ENCODE results near the gene GALR2. TPM values are rescaled to one million over a fixed set of nuclear protein-coding genes. Genes with fewer than 3 reads are reported as not detected.
A peak's percentile ranks its signal among the peaks of the same experiment; 100 is the strongest.

The GALR2 gene
- total RNA-seq, 2 experiments from 2014 or later: 0.63 TPM; not detected in 1

GRCh38 chr17:76106703-76107102 is 32.1 kb downstream of the GALR2 start:
- POLR2A ChIA-PET: interaction anchor here (0.6 to 1.4 kb wide), 4 partner anchors 36 to 317 kb away, joined by 3 to 5 read pairs (median 3); no protein-coding TSS in a partner anchor
- TF ChIP-seq EZH2phosphoT487 (IDR thresholded peaks at IDR 0.05; ENCODE audit: borderline replicate concordance, low read depth, low read length) (no peak), CTCF (conservative IDR thresholded peaks at IDR 0.05; ENCODE audit: low read length) (no peak)

DNA sequence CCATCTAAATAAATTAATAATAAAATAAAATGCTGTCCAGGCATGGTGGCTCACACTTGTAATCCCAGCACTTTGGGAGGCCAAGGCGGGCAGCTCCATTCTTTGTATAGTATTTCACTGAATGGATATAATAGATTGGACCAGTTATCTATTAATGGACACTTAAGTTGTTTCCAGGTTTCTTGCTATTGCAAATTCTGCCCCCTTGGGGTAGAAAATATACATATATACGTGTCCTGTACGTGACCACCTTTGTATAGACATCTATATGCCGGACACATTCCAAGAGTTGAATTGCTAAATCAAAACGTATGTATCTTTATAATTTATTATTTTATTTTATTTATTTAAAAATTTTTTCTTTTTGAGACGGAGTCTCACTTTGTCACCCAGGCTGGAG is 32.9 kb downstream of the GALR2 start:
- ChIA-PET CTCF (ENCODE audit: unreplicated experiment) (no interaction called here), POLR2A (interaction anchor here (0.6 to 0.7 kb wide), 2 partner anchors 49 to 316 kb away, joined by 3 to 5 read pairs; no protein-coding TSS in a partner anchor)
- no peaks in the 10 kb centered on the region for H3K9me3 ChIP-seq (ENCODE audit: low read length)
- H2AFZ ChIP-seq (ENCODE audit: low read length): no peak overlapping the region
- peaks cover 4% of the 10 kb centered on the region; the same call in 1 of the 2 replicates for H3K79me2 ChIP-seq (ENCODE audit: insufficient read depth, low read depth, low read length)
- no peaks in the 10 kb centered on the region for H3K36me3 ChIP-seq (ENCODE audit: insufficient read depth, low read length)
- intact Hi-C loops (cut with micrococcal nuclease; ENCODE audit: unreplicated experiment): loop anchor here (1.0 to 10.0 kb wide), 2 partner anchors 93 to 203 kb away; partner anchors contain the start of gene MRPL38
- peaks cover 23% of the 10 kb centered on the region for H3K4me1 ChIP-seq (ENCODE audit: insufficient read depth, low read length, poor library complexity, severe bottlenecking)
- no peak overlapping the region for H3K27ac ChIP-seq (ENCODE audit: low read depth, low read length, poor library complexity, severe bottlenecking)
- H3K4me3 ChIP-seq (ENCODE audit: low read depth, low read length, poor library complexity, severe bottlenecking): no peak overlapping the region
- BruUV-seq (replicated peaks): no TSS peak
- H3K9me2 ChIP-seq (ENCODE audit: insufficient read depth, low read length): no peaks in the 10 kb centered on the region
- no peak overlapping the region for H3K4me2 ChIP-seq (ENCODE audit: low read length)
- TF ChIP-seq CTCF (conservative IDR thresholded peaks at IDR 0.05; ENCODE audit: low read length) (peak; percentile 80), EZH2phosphoT487 (IDR thresholded peaks at IDR 0.05; ENCODE audit: borderline replicate concordance, low read depth, low read length) (no peak)
- no peaks in the 10 kb centered on the region for H4K20me1 ChIP-seq (ENCODE audit: insufficient read depth, low read length)
- DNase-seq (ENCODE audit: low spot score): peak; percentile 74

More at GRCh38 chr17:76106703-76107102, 32.1 kb downstream of the GALR2 start:
- Histone ChIP-seq H2AFZ (ENCODE audit: low read length) (peak overlapping the region; percentile 65), H3K4me2 (ENCODE audit: low read length) (peak overlapping the region; percentile 2; the same call in 1 of the 2 replicates), H3K36me3 (ENCODE audit: insufficient read depth, low read length) (peaks cover 5% of the 10 kb centered on the region), H3K4me3 (ENCODE audit: low read depth, low read length, poor library complexity, severe bottlenecking) (no peak overlapping the region), H3K79me2 (ENCODE audit: insufficient read depth, low read depth, low read length) (peaks cover 10% of the 10 kb centered on the region; the same call in 1 of the 2 replicates), H3K9me3 (ENCODE audit: low read length) (no peaks in the 10 kb centered on the region), H4K20me1 (ENCODE audit: insufficient read depth, low read length) (no peaks in the 10 kb centered on the region), H3K27ac (ENCODE audit: low read depth, low read length, poor library complexity, severe bottlenecking) (no peak overlapping the region), H3K9me2 (ENCODE audit: insufficient read depth, low read length) (no peaks in the 10 kb centered on the region), H3K4me1 (ENCODE audit: insufficient read depth, low read length, poor library complexity, severe bottlenecking) (peaks cover 29% of the 10 kb centered on the region)
- no TSS peak for BruUV-seq (replicated peaks)
- CTCF ChIA-PET (ENCODE audit: unreplicated experiment): interaction anchor here (1.2 to 1.5 kb wide), 2 partner anchors 76 to 93 kb away, joined by 4 to 7 read pairs; no protein-coding TSS in a partner anchor
- no peak for DNase-seq (ENCODE audit: low spot score)
- intact Hi-C loops (cut with micrococcal nuclease; ENCODE audit: unreplicated experiment): loop anchor here (1.0 to 10.0 kb wide), 2 partner anchors 92 to 202 kb away; partner anchors contain the start of gene MRPL38

GRCh38 chr17:76111956-76112355 is 37.4 kb downstream of the GALR2 start:
- Histone ChIP-seq H3K36me3 (ENCODE audit: insufficient read depth, low read length) (no peaks in the 10 kb centered on the region), H3K79me2 (ENCODE audit: insufficient read depth, low read depth, low read length) (no peaks in the 10 kb centered on the region), H3K4me2 (ENCODE audit: low read length) (no peak overlapping the region), H3K27ac (ENCODE audit: low read depth, low read length, poor library complexity, severe bottlenecking) (no peak overlapping the region), H3K4me1 (ENCODE audit: insufficient read depth, low read length, poor library complexity, severe bottlenecking) (peaks cover under 1% of the 10 kb centered on the region), H3K9me2 (ENCODE audit: insufficient read depth, low read length) (no peaks in the 10 kb centered on the region), H2AFZ (ENCODE audit: low read length) (no peak overlapping the region), H3K4me3 (ENCODE audit: low read depth, low read length, poor library complexity, severe bottlenecking) (no peak overlapping the region), H4K20me1 (ENCODE audit: insufficient read depth, low read length) (no peaks in the 10 kb centered on the region), H3K9me3 (ENCODE audit: low read length) (0 out of 2 replicates have a peak, but pooled peaks cover 3% of the 10 kb centered on the region)
- intact Hi-C loops (cut with micrococcal nuclease; ENCODE audit: unreplicated experiment): no loop called here
- ChIA-PET CTCF (ENCODE audit: unreplicated experiment) (no interaction called here), POLR2A (no interaction called here)
- no TSS peak for BruUV-seq (replicated peaks)
- no peak for DNase-seq (ENCODE audit: low spot score)
- TF ChIP-seq EZH2phosphoT487 (IDR thresholded peaks at IDR 0.05; ENCODE audit: borderline replicate concordance, low read depth, low read length): no peak
- TF ChIP-seq CTCF (conservative IDR thresholded peaks at IDR 0.05; ENCODE audit: low read length): no peak
